ENCODE measurements around the gene ZNF865.

ZNF865 gene

GRCh38 chr19:55652311-55653128 lies 47.1 kb downstream of the ZNF865 start:
- no peak overlapping the region for H3K4me3 ChIP-seq (ENCODE audit: low read depth, low read length)
- no peak for DNase-seq (ENCODE audit: low read depth)

- peak; percentile 95 for DNase-seq (ENCODE audit: low read depth)
Measured at GRCh38 chr19:55653651-55654322, 48.3 kb downstream of the ZNF865 start.

GRCh38 chr19:55654323-55654867 lies 48.9 kb downstream of the ZNF865 start:
- DNase-seq (ENCODE audit: low read depth) = peak; percentile 93
- peak overlapping the region; percentile 69 for H3K4me3 ChIP-seq (ENCODE audit: low read depth, low read length)

More at GRCh38 chr19:55653651-55654322, 48.3 kb downstream of the ZNF865 start:
- H3K4me3 ChIP-seq (ENCODE audit: low read depth, low read length) = peak overlapping the region; percentile 69

GRCh38 chr19:55654868-55655647 lies 49.6 kb downstream of the ZNF865 start, which contains the start of gene U2AF2:
TSS of gene U2AF2 (plus strand) at chr19:55655035. CDS start at chr19:55655105, 70 bp downstream.
- DNase-seq (ENCODE audit: low read depth) = peak; percentile 66
- H3K4me3 ChIP-seq (ENCODE audit: low read depth, low read length) = peak within 1 kb of the TSS; percentile 69

- H3K4me3 ChIP-seq (ENCODE audit: low read depth, low read length) = peak overlapping the region; percentile 69
- DNase-seq (ENCODE audit: low read depth) = no peak
Measured at GRCh38 chr19:55655648-55656040, 50.2 kb downstream of the ZNF865 start.

GRCh38 chr19:55656552-55656951 lies 51.1 kb downstream of the ZNF865 start:
- peak overlapping the region; percentile 69 for H3K4me3 ChIP-seq (ENCODE audit: low read depth, low read length)
- no peak for DNase-seq (ENCODE audit: low read depth)

GRCh38 chr19:55656988-55657747 lies 51.7 kb downstream of the ZNF865 start:
- no peak for DNase-seq (ENCODE audit: low read depth)
- H3K4me3 ChIP-seq (ENCODE audit: low read depth, low read length) = peak overlapping the region; percentile 69

- H3K4me3 ChIP-seq (ENCODE audit: low read depth, low read length) = no peak overlapping the region
- no peak for DNase-seq (ENCODE audit: low read depth)
Measured at GRCh38 chr19:55658846-55659459, 53.5 kb downstream of the ZNF865 start.

- H3K4me3 ChIP-seq (ENCODE audit: low read depth, low read length) = no peak overlapping the region
- DNase-seq (ENCODE audit: low read depth) = no peak
Measured at GRCh38 chr19:55659822-55660221, 54.4 kb downstream of the ZNF865 start.

GRCh38 chr19:55660404-55660803 lies 55.0 kb downstream of the ZNF865 start:
- H3K4me3 ChIP-seq (ENCODE audit: low read depth, low read length) = no peak overlapping the region

GRCh38 chr19:55660991-55661390 lies 55.5 kb downstream of the ZNF865 start:
- H3K4me3 ChIP-seq (ENCODE audit: low read depth, low read length) = no peak overlapping the region
- no peak for DNase-seq (ENCODE audit: low read depth)

More at GRCh38 chr19:55660404-55660803, 55.0 kb downstream of the ZNF865 start:
- DNase-seq (ENCODE audit: low read depth) = no peak

GRCh38 chr19:55661826-55662225 lies 56.4 kb downstream of the ZNF865 start:
- no peak overlapping the region for H3K4me3 ChIP-seq (ENCODE audit: low read depth, low read length)
- DNase-seq (ENCODE audit: low read depth) = no peak

- no peak for DNase-seq (ENCODE audit: low read depth)
- no peak overlapping the region for H3K4me3 ChIP-seq (ENCODE audit: low read depth, low read length)
Measured at GRCh38 chr19:55663846-55664536, 58.5 kb downstream of the ZNF865 start.

GRCh38 chr19:55666343-55667005 lies 61.0 kb downstream of the ZNF865 start:
- DNase-seq (ENCODE audit: low read depth) = no peak
- H3K4me3 ChIP-seq (ENCODE audit: low read depth, low read length) = no peak overlapping the region

All from skeletal muscle cell (primary cell).